ENCODE results near the gene TMEM202. TPM values are rescaled to one million over a fixed set of nuclear protein-coding genes. Genes with fewer than 3 reads are reported as not detected.

TMEM202 gene
- total RNA-seq, 1 experiment from 2014 or later: not detected

DNA sequence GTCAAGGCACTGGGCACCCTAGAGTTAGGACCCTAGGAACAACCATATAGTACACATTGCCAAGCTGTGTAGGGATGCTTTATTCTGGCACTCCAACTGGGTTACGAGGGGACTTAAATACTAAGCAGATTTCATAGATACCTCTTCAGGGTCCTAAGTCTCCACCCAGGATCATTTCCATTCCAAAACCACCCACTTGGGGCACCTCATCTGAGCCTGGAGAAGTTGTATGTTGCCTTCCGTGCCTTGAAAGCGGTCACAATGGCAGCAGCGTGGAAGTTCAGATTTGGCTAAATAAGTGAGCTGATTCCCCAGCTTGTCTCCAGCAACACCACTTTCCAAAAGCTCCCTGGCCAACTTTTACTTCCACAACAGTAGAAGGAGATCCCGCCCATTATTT, 4.6 kb downstream of the TMEM202 start:
- Histone ChIP-seq H3K27me3 (ENCODE audit: insufficient read depth, low read depth) (peaks cover 39% of the 10 kb centered on the region), H3K4me1 (replicated peaks; ENCODE audit: insufficient read depth) (no peaks in the 10 kb centered on the region), H4K20me1 (ENCODE audit: insufficient read depth) (no peaks in the 10 kb centered on the region), H3K27ac (no peak overlapping the region), H3K4me3 (no peak overlapping the region), H3K36me3 (ENCODE audit: low read depth) (no peaks in the 10 kb centered on the region), H3F3A (ENCODE audit: insufficient read depth, low read depth) (no peaks in the 10 kb centered on the region), H3K4me2 (peak overlapping the region; percentile 32; the same call in 1 of the 2 replicates), H3K9me2 (ENCODE audit: insufficient read depth) (no peaks in the 10 kb centered on the region), H2AFZ (no peak overlapping the region), H3K79me2 (ENCODE audit: low read depth) (no peaks in the 10 kb centered on the region), H3K9me3 (ENCODE audit: insufficient read depth, low read depth) (no peaks in the 10 kb centered on the region)
- POLR2A ChIA-PET (ENCODE audit: unreplicated experiment): no interaction called here
- intact Hi-C loops (cut with micrococcal nuclease; ENCODE audit: unreplicated experiment): no loop called here
- DNase-seq: no peak
- CTCF ChIA-PET: no interaction called here
- no TSS peak for BruUV-seq (replicated peaks)
- TF ChIP-seq, protein P1, sequence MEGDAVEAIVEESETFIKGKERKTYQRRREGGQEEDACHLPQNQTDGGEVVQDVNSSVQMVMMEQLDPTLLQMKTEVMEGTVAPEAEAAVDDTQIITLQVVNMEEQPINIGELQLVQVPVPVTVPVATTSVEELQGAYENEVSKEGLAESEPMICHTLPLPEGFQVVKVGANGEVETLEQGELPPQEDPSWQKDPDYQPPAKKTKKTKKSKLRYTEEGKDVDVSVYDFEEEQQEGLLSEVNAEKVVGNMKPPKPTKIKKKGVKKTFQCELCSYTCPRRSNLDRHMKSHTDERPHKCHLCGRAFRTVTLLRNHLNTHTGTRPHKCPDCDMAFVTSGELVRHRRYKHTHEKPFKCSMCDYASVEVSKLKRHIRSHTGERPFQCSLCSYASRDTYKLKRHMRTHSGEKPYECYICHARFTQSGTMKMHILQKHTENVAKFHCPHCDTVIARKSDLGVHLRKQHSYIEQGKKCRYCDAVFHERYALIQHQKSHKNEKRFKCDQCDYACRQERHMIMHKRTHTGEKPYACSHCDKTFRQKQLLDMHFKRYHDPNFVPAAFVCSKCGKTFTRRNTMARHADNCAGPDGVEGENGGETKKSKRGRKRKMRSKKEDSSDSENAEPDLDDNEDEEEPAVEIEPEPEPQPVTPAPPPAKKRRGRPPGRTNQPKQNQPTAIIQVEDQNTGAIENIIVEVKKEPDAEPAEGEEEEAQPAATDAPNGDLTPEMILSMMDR (conservative IDR thresholded peaks at IDR 0.05): no peak
- no peak for TF ChIP-seq EZH2 (IDR thresholded peaks at IDR 0.05; ENCODE audit: low read depth)

DNA sequence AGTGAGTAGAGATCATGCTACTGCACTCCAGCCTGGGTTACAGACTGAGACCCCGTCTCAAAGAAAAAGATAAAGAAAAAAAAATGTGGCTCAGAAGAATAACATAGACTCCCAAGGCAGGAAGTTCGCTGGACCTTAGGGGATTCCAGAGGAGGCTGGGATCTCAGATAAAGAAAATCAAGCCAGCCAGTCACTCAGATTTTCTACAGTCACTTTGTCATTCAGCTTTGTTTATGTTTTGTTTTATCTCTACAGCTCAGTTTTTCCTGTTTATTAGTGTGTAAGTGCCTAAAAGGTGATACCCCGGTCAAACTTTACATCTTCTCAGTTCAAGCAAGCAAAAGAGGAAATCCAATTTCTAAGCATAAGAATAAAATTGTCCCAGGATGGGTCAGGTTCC, 6.3 kb downstream of the TMEM202 start:
- CTCF ChIA-PET: no interaction called here
- intact Hi-C loops (cut with micrococcal nuclease; ENCODE audit: unreplicated experiment): no loop called here
- no peak overlapping the region for H2AFZ ChIP-seq
- BruUV-seq (replicated peaks): no TSS peak
- no peak for DNase-seq
- H3K27ac ChIP-seq: no peak overlapping the region
- peaks cover 55% of the 10 kb centered on the region for H3K27me3 ChIP-seq (ENCODE audit: insufficient read depth, low read depth)
- no peaks in the 10 kb centered on the region for H3K4me1 ChIP-seq (replicated peaks; ENCODE audit: insufficient read depth)
- H3F3A ChIP-seq (ENCODE audit: insufficient read depth, low read depth): no peaks in the 10 kb centered on the region
- no peak overlapping the region for H3K4me3 ChIP-seq
- no peaks in the 10 kb centered on the region for H3K9me2 ChIP-seq (ENCODE audit: insufficient read depth)
- H4K20me1 ChIP-seq (ENCODE audit: insufficient read depth): no peaks in the 10 kb centered on the region
- no peaks in the 10 kb centered on the region for H3K9me3 ChIP-seq (ENCODE audit: insufficient read depth, low read depth)
- TF ChIP-seq, protein P1 (conservative IDR thresholded peaks at IDR 0.05): no peak
- no peak for TF ChIP-seq EZH2 (IDR thresholded peaks at IDR 0.05; ENCODE audit: low read depth)
- no peak overlapping the region for H3K4me2 ChIP-seq
- H3K79me2 ChIP-seq (ENCODE audit: low read depth): no peaks in the 10 kb centered on the region
- H3K36me3 ChIP-seq (ENCODE audit: low read depth): no peaks in the 10 kb centered on the region
- POLR2A ChIA-PET (ENCODE audit: unreplicated experiment): no interaction called here

DNA sequence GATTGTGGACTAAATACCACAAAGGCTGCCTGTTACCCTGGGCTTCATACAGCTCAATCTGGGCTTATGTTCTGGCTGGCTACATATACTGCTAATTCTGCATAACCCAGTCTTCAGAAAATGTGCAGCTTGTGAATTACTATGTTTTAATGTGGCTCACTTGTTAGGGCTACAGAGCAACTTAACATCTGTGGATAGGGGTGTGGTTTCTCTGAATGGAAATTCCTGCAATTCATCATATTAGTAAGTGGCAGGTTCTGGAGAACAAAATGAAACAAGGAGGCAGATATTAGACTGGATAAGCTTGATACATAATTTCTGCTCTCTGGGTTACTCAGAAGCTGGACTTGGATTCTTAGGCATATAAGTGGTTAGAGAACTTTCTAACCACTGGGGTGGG, 6.7 kb downstream of the TMEM202 start:
- no peaks in the 10 kb centered on the region for H3K9me2 ChIP-seq (ENCODE audit: insufficient read depth)
- H3K27me3 ChIP-seq (ENCODE audit: insufficient read depth, low read depth): peaks cover 60% of the 10 kb centered on the region
- H3K27ac ChIP-seq: no peak overlapping the region
- CTCF ChIA-PET: no interaction called here
- DNase-seq: no peak
- H3K9me3 ChIP-seq (ENCODE audit: insufficient read depth, low read depth): no peaks in the 10 kb centered on the region
- H3K79me2 ChIP-seq (ENCODE audit: low read depth): no peaks in the 10 kb centered on the region
- TF ChIP-seq EZH2 (IDR thresholded peaks at IDR 0.05; ENCODE audit: low read depth): no peak
- TF ChIP-seq, protein P1 (conservative IDR thresholded peaks at IDR 0.05): no peak
- H3F3A ChIP-seq (ENCODE audit: insufficient read depth, low read depth): no peaks in the 10 kb centered on the region
- intact Hi-C loops (cut with micrococcal nuclease; ENCODE audit: unreplicated experiment): no loop called here
- BruUV-seq (replicated peaks): no TSS peak
- H3K36me3 ChIP-seq (ENCODE audit: low read depth): no peaks in the 10 kb centered on the region
- no peak overlapping the region for H3K4me3 ChIP-seq
- H2AFZ ChIP-seq: no peak overlapping the region
- H3K4me1 ChIP-seq (replicated peaks; ENCODE audit: insufficient read depth): no peaks in the 10 kb centered on the region
- no peak overlapping the region for H3K4me2 ChIP-seq
- POLR2A ChIA-PET (ENCODE audit: unreplicated experiment): no interaction called here
- no peaks in the 10 kb centered on the region for H4K20me1 ChIP-seq (ENCODE audit: insufficient read depth)
